ENCODE results near the gene MYO10. TPM values are rescaled to one million over a fixed set of nuclear protein-coding genes. Genes with fewer than 3 reads are reported as not detected.

Gene MYO10
- total and polyA plus RNA-seq, 3 donors from 2014 or later = 37.8 to 102 (median 99.8) TPM

DNA sequence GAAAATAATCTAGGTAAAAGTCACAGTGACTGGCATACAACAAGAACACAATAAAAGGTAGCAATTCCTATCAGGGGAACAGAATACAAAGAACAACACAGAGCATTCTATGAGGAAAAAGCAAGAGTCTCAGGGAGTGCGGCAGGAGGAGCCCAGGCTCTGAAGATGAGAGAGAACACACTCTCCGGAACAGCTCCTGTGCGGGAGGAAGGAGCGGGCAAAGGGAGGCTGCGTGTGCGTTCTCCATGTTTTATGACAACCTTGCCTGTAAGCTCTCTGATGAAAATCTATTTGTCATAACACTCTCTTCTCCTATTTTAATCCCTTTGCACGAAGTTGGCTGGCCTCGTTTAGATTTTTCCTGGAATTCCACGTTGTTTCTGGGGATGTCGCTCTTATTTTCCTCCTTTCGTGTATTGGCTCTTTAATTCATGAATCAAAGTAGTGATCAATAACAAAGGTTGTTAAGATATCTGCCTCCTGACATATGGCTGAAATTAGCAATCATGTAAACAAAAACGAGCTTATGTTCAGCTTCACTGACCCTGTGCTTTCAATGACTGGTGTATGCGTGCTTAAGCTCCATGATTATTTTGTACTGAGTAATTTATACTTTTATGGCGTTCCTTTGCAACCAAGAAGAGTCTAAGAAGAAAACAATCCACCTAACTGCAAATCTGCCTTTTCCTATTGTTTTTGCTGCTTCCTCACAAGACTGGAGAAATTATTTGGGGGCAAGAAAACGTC lies 109.5 kb downstream of the MYO10 start:
- no peaks in the 10 kb centered on the region for H3K9me3 ChIP-seq
- no peak overlapping the region for H3K4me3 ChIP-seq
- 60 to 70% methylated on average over 15 of the region's 15 CpGs for WGBS, 2 donors
- no peaks in the 10 kb centered on the region for H3K36me3 ChIP-seq (ENCODE audit: low read depth, missing control alignments)
- H3K4me1 ChIP-seq = peaks cover 7% of the 10 kb centered on the region
- H3K27me3 ChIP-seq = no peaks in the 10 kb centered on the region
- no peak for DNase-seq
- TF ChIP-seq, protein P1, sequence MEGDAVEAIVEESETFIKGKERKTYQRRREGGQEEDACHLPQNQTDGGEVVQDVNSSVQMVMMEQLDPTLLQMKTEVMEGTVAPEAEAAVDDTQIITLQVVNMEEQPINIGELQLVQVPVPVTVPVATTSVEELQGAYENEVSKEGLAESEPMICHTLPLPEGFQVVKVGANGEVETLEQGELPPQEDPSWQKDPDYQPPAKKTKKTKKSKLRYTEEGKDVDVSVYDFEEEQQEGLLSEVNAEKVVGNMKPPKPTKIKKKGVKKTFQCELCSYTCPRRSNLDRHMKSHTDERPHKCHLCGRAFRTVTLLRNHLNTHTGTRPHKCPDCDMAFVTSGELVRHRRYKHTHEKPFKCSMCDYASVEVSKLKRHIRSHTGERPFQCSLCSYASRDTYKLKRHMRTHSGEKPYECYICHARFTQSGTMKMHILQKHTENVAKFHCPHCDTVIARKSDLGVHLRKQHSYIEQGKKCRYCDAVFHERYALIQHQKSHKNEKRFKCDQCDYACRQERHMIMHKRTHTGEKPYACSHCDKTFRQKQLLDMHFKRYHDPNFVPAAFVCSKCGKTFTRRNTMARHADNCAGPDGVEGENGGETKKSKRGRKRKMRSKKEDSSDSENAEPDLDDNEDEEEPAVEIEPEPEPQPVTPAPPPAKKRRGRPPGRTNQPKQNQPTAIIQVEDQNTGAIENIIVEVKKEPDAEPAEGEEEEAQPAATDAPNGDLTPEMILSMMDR (IDR thresholded peaks at IDR 0.05) = no peak
- no peak for TF ChIP-seq POLR2A (IDR thresholded peaks at IDR 0.05)
- intact Hi-C loops (cut with DNase I; ENCODE audit: low total_unique reads) = no loop called here
- H3K27ac ChIP-seq = no peak overlapping the region

- no peaks in the 10 kb centered on the region for H3K27me3 ChIP-seq
- no peak for DNase-seq
- H3K4me3 ChIP-seq = no peak overlapping the region
- no peaks in the 10 kb centered on the region for H3K9me3 ChIP-seq
- H3K36me3 ChIP-seq (ENCODE audit: low read depth, missing control alignments) = no peaks in the 10 kb centered on the region
- no peak overlapping the region for H3K27ac ChIP-seq
- intact Hi-C loops (cut with DNase I; ENCODE audit: low total_unique reads) = no loop called here
- H3K4me1 ChIP-seq = no peaks in the 10 kb centered on the region
- TF ChIP-seq POLR2A (IDR thresholded peaks at IDR 0.05) = no peak
- TF ChIP-seq, protein P1 (IDR thresholded peaks at IDR 0.05) = no peak
- 74 to 75% methylated on average over 4 of the region's 4 CpGs for WGBS, 2 donors
Measured at GRCh38 chr5:16819522-16820167, 116.4 kb downstream of the MYO10 start.

DNA sequence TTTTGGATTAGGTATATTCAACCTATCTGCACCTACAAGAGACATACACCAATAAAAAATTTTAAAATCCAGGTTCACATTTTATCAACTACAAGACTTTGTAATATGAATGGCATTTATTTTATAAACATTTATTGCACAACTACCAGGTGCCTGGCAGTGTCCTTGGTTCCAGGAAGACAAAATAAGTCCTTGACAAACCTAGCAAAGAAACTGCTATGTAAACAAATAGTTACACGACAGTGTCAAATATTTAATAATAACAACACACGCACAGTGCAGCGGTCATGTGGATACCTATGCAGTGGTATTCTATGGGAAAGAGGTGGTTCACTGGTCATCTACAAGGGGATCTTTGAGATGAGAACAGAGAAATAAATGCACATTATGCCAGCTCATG lies 120.7 kb downstream of the MYO10 start:
- no peak for DNase-seq
- H3K27ac ChIP-seq = no peak overlapping the region
- intact Hi-C loops (cut with DNase I; ENCODE audit: low total_unique reads) = no loop called here
- H3K4me1 ChIP-seq = peaks cover 15% of the 10 kb centered on the region
- no peak for TF ChIP-seq POLR2A (IDR thresholded peaks at IDR 0.05)
- TF ChIP-seq, protein P1 (IDR thresholded peaks at IDR 0.05) = no peak
- WGBS, 2 donors = 61 to 76% methylated on average over 3 of the region's 3 CpGs
- H3K4me3 ChIP-seq = no peak overlapping the region
- no peaks in the 10 kb centered on the region for H3K36me3 ChIP-seq (ENCODE audit: low read depth, missing control alignments)
- H3K9me3 ChIP-seq = no peaks in the 10 kb centered on the region
- no peaks in the 10 kb centered on the region for H3K27me3 ChIP-seq

DNA sequence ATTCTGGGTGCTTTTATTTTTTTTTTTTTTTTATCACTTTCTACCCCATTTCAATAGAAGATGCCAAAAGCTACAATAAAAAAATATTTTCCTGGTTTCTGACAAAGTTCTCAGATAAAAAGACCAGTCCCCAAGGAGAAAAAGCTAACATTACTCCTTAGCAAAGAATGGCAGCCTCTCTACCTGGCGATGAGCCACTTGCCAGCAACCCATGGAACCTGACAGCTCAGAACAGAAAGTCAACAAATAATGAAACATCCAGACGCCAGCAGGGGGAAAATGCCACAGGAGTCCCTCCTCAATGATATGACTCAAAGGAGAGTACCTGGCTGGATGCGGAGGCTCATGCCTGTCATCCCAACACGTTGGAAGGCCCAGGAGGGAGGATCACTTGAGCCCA lies 123.2 kb downstream of the MYO10 start:
- no peak for DNase-seq
- 62 to 73% methylated on average over 4 of the region's 4 CpGs for WGBS, 2 donors

More for the DNA sequence above, 123.2 kb downstream of the MYO10 start:
- TF ChIP-seq, protein P1 (IDR thresholded peaks at IDR 0.05) = no peak
- Histone ChIP-seq H3K27ac (peak overlapping the region in 1 of 2 donors; percentile 39), H3K4me1 (peaks cover 31% of the 10 kb centered on the region), H3K36me3 (ENCODE audit: low read depth, missing control alignments) (no peaks in the 10 kb centered on the region), H3K9me3 (no peaks in the 10 kb centered on the region), H3K27me3 (no peaks in the 10 kb centered on the region), H3K4me3 (no peak overlapping the region)
- intact Hi-C loops (cut with DNase I; ENCODE audit: low total_unique reads) = no loop called here
